Glutamatergic neuron (in vitro differentiated cells): ENCODE results near the gene UGT2B15. TPM values are rescaled to one million over a fixed set of nuclear protein-coding genes. Genes with fewer than 3 reads are reported as not detected.
"Not testable (repeated sequence)": the region's sequence is repeated elsewhere in the genome, so short reads cannot be mapped to it uniquely, and the experiment has no call there.

Experiments
- DNase-seq: peaks from one replicate; pipeline ENCODE4 v3.0.0; 2022
- H3K27ac Mint-ChIP-seq: one replicate; pipeline ENCODE4 v1.8.0; 2020; ENCODE audit warnings: mild to moderate bottlenecking, mixed read lengths, inconsistent platforms; ENCODE audit not compliant: unreplicated experiment
- H3K27me3 Mint-ChIP-seq: one replicate; pipeline ENCODE4 v1.8.0; 2020; ENCODE audit warnings: mild to moderate bottlenecking, moderate library complexity, mixed read lengths, inconsistent platforms; ENCODE audit not compliant: unreplicated experiment
- H3K36me3 Mint-ChIP-seq: one replicate; pipeline ENCODE4 v1.8.0; 2020; ENCODE audit warnings: mild to moderate bottlenecking, mixed read lengths, inconsistent platforms; ENCODE audit not compliant: unreplicated experiment
- H3K4me1 Mint-ChIP-seq: one replicate; pipeline ENCODE4 v1.8.0; 2020; ENCODE audit warnings: mild to moderate bottlenecking, low read depth, mixed read lengths, inconsistent platforms; ENCODE audit not compliant: unreplicated experiment
- H3K4me3 Mint-ChIP-seq: one replicate; pipeline ENCODE4 v1.8.0; 2020; ENCODE audit warnings: mild to moderate bottlenecking, mixed read lengths, inconsistent platforms; ENCODE audit not compliant: unreplicated experiment
- H3K9me3 Mint-ChIP-seq: one replicate; pipeline ENCODE4 v1.8.0; 2020; ENCODE audit warnings: mild to moderate bottlenecking, moderate library complexity, mixed read lengths, inconsistent platforms; ENCODE audit not compliant: unreplicated experiment
- CTCF ChIP-seq: fragments of 200-600 bp; sonication (generic); IDR thresholded peaks from one replicate; pipeline ENCODE4 v1.5.0; 2021; ENCODE audit not compliant: partially characterized antibody, unreplicated experiment
- long read RNA-seq: library from polyadenylated mRNA; unstranded; transcript quantifications from one replicate; pipeline ENCODE4 v2.0.0, GENCODE V29; 2020; ENCODE audit not compliant: unreplicated experiment
- total RNA-seq: library from RNA; stranded (reverse); fragmentation: NEBNext Ultra II Directional; extraction: Animal tissue kit (Norgen Biotek cat#: 25700); gene quantifications from one replicate; pipeline ENCODE4 v1.2.1, GENCODE V29; 2021; ENCODE audit not compliant: unreplicated experiment

UGT2B15 gene
- total RNA-seq = not detected
- long read RNA-seq = 0 reads

DNA sequence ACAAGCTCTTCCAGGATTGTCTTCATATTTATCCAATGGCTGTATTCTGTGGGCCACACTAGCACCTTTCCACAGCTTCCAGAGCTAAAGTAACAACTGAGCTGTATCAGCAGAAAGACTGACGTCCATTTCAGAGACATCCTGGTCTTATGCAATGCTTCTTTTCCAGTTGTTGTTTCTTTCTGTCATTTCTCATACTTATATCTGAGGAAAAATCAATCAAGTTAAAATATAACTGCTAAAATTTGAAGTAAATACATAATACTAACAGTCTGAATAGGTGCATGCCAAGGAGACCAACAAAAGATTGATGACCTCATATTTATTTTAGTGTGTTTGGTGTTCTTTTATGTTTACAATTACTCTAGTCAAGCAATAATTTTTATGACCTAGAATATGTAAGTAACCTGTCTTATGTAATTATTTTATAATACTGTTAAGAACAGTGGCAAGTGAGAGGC, at the start of gene UGT2B15:
Gene UGT2B15 (minus strand): TSS at position 174 of the 461 bp plus-strand sequence. CDS start 34 bp downstream, at position 140.
- not testable (repeated sequence) for H3K4me1 Mint-ChIP-seq, H3K27me3 Mint-ChIP-seq

DNA sequence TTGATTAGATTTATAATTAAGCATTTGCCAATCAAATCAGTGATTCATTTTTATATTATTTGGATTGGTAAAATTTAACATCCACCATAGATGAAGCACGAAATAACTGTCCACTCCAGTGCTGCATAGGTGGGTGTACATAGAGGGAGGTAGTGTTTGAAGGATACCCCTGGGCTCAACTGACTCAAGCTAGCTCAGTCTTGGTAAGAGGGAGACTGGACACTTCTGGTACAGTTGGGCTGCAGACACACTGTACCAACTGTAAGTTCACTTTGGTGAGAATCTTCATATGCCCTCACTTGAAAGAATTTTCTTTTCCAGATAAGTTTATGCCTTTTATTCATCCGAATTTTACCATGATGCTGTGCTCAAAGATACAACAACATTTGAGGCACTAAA, 48.6 kb upstream of the UGT2B15 start:
- Mint-ChIP-seq H3K4me3 (no peak overlapping the region), H3K36me3 (no peaks in the 10 kb centered on the region), H3K9me3 (no peaks in the 10 kb centered on the region), H3K27ac (no peak overlapping the region), H3K27me3 (no peaks in the 10 kb centered on the region), H3K4me1 (no peaks in the 10 kb centered on the region)
- DNase-seq = no peak
- TF ChIP-seq CTCF = no peak

More for the DNA sequence above, at the start of gene UGT2B15:
- DNase-seq, H3K27ac Mint-ChIP-seq, H3K4me3 Mint-ChIP-seq, H3K36me3 Mint-ChIP-seq, H3K9me3 Mint-ChIP-seq: not testable (repeated sequence)

GRCh38 chr4:68718447-68719074, 48.1 kb upstream of the UGT2B15 start:
- no peaks in the 10 kb centered on the region for H3K4me1 Mint-ChIP-seq
- H3K4me3 Mint-ChIP-seq = no peak overlapping the region
- DNase-seq = no peak
- no peaks in the 10 kb centered on the region for H3K27me3 Mint-ChIP-seq
- no peaks in the 10 kb centered on the region for H3K9me3 Mint-ChIP-seq
- TF ChIP-seq CTCF = no peak
- H3K36me3 Mint-ChIP-seq = no peaks in the 10 kb centered on the region
- H3K27ac Mint-ChIP-seq = no peak overlapping the region

DNA sequence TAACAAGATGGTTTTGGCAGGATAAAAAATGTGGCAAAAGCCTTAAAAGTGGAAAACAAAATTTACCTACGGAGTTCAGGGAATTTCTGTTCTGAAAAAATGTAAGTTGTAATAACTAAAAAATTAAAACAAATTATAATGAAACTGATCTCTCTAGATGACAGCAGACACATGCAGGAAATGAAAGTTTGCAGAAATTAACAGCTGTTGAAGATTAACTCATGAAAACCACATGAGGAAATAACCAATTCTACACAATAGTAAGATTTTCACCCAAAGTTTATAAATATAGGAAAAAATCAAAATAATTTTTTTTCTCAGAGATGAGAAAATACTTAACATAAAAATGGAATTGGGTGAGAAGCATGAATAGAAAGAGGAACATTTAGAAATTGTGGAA, 47.5 kb upstream of the UGT2B15 start:
- no peak for TF ChIP-seq CTCF
- DNase-seq = no peak
- H3K27ac Mint-ChIP-seq = no peak overlapping the region
- H3K27me3 Mint-ChIP-seq = no peaks in the 10 kb centered on the region
- H3K36me3 Mint-ChIP-seq = no peaks in the 10 kb centered on the region
- H3K4me3 Mint-ChIP-seq = no peak overlapping the region
- no peaks in the 10 kb centered on the region for H3K4me1 Mint-ChIP-seq
- H3K9me3 Mint-ChIP-seq = no peaks in the 10 kb centered on the region

DNA sequence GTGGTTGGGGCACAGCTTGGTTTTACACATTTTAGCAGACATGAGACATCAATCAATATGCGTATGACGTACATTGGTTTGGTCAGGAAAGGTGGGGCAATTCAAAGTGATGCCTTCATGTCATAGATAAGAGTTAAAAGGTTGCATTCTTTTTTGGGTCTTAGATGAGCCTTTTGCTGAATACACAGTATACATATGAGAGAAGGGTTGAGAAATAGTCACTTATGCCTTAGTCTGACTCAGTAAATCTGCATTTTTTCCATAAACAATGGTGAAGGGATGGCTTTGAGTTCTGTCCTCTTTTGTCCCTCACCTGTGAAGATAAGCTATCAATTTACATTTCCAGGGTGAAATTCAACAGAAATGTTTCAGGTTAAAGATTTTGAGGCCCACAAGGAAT, 43.9 kb upstream of the UGT2B15 start:
- H3K27me3 Mint-ChIP-seq = no peaks in the 10 kb centered on the region
- H3K36me3 Mint-ChIP-seq = no peaks in the 10 kb centered on the region
- H3K9me3 Mint-ChIP-seq = no peaks in the 10 kb centered on the region
- no peak overlapping the region for H3K4me3 Mint-ChIP-seq
- no peak for DNase-seq
- H3K4me1 Mint-ChIP-seq = no peaks in the 10 kb centered on the region
- no peak overlapping the region for H3K27ac Mint-ChIP-seq
- TF ChIP-seq CTCF = no peak
